A673 (cell line): Measurements from ENCODE around the gene TSPAN5.

Experiments used
- EZH2 ChIP-seq: fragments of 200-600 bp; sonication (generic); IDR thresholded peaks from 2 replicates; pipeline ENCODE4 v1.6.1; 2017; ENCODE audit warnings: borderline replicate concordance, low read depth, mild to moderate bottlenecking, mixed read lengths, antibody characterized with exemption, low read length; ENCODE audit not compliant: poor library complexity, severe bottlenecking
- TF ChIP-seq, protein P1 (sequence below): fragments of 300-800, 200-600 bp; sonication (generic); conservative IDR thresholded peaks from 2 replicates; pipeline ENCODE4 v1.5.1; 2017; ENCODE audit warnings: low read depth, mild to moderate bottlenecking, antibody characterized with exemption, low read length, moderate library complexity, mixed read lengths

DNA sequence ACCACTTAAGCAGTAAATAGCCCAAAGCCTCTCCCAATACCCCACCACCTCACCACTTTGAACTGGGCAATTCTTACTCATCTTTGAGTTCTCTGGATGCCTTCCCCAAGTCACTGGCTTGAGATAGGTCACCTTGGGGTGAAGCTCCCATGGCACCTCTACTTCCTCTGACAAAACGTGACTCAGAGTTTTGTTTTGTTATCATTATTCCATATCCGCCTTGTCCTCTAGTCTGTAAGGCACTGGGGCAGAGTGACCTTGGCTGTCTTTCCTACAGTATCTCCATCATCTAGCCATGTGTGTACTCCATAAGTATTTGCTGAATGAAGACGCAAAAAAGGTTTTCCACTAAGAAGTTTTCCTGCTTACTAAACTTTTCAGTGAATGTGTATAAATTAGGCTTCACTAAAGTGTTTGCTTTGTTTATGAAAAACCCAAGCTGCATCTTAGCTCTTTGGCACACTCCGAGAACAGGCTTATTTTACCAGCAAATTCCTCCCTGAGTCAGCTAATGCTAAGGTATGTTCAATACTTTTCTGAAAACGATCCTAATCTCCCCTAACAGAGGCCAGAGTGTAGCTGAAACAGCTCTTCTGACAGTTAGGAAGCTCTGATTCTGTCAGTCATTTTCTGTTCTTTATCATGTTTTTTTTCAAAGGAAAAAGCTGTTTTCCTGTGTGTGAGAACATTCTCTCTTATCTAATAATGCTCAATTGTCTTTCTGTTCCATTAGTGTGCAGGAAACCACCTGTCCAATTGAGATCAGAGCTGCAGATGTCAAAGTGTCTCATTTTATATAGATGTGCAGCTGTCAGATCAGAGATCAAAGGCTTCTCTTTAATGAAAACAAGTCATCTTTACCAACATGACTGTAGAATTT lies 30.2 kb upstream of the TSPAN5 start:
- TF ChIP-seq, protein P1, sequence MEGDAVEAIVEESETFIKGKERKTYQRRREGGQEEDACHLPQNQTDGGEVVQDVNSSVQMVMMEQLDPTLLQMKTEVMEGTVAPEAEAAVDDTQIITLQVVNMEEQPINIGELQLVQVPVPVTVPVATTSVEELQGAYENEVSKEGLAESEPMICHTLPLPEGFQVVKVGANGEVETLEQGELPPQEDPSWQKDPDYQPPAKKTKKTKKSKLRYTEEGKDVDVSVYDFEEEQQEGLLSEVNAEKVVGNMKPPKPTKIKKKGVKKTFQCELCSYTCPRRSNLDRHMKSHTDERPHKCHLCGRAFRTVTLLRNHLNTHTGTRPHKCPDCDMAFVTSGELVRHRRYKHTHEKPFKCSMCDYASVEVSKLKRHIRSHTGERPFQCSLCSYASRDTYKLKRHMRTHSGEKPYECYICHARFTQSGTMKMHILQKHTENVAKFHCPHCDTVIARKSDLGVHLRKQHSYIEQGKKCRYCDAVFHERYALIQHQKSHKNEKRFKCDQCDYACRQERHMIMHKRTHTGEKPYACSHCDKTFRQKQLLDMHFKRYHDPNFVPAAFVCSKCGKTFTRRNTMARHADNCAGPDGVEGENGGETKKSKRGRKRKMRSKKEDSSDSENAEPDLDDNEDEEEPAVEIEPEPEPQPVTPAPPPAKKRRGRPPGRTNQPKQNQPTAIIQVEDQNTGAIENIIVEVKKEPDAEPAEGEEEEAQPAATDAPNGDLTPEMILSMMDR, result no peak
- no peak for TF ChIP-seq EZH2
